Measurements from ENCODE around the gene SPRED1.

DNA sequence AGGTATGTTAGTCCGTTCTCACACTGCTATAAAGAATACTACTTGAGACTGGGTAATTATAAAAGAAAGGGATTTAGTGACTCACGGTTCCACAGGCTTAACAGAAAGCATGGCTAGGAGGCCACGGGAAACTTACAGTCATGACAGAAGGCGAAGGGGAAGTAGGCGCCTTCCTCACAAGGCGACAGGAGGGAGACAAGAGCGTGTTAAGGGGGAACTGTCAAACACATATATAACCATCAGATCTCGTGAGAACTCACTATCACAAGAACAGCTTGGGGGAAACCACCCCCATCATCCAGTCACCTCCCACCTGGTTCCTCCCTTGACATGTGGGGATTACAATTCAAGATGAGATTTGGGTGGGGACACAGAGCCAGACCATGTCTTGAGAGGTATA is 30.4 kb downstream of the SPRED1 start:
- TF ChIP-seq POLR2AphosphoS5 (IDR thresholded peaks at IDR 0.05; ENCODE audit: low read depth) = no peak
- TF ChIP-seq CTCF (IDR thresholded peaks at IDR 0.05; ENCODE audit: insufficient read depth, low read length) = no peak
- no peak for TF ChIP-seq GABPA (IDR thresholded peaks at IDR 0.05; ENCODE audit: low read depth)
- no peak for TF ChIP-seq REST (IDR thresholded peaks at IDR 0.05; ENCODE audit: insufficient replicate concordance, low read depth)
- no peak for TF ChIP-seq SPI1 (IDR thresholded peaks at IDR 0.05; ENCODE audit: borderline replicate concordance, low read depth)

Data from HL-60 (cell line).